Common myeloid progenitor, CD34-positive (primary cell): ENCODE results near the gene ERN2.

Source experiments
- CTCF ChIA-PET: fragments of 350-600 bp; sonication (Branson Sonifier 250); formaldehyde crosslinking; loops from one replicate; lab custom pipeline; 2021; ENCODE audit warnings: antibody characterized with exemption; lab: Charles Lee
- POLR2A ChIA-PET: fragments of 350-600 bp; sonication (Branson Sonifier 250); formaldehyde crosslinking; loops from one replicate; lab custom pipeline; 2021; ENCODE audit warnings: antibody characterized with exemption; lab: Charles Lee
- DNase-seq, 3 donors: peaks; one replicate each; pipeline versions ENCODE4 v3.0.0 to v3.0.0-alpha.2; 2013
- H3K27ac ChIP-seq, 2 experiments: 1 replicate in 1 of 2; 2 replicates in 1 of 2; pipeline ENCODE4 v1.7.0; 2013; ENCODE audit warnings: inconsistent platforms in 2 of 2, low read length in 2 of 2, mild to moderate bottlenecking in 2 of 2, low read depth in 1 of 2, moderate library complexity in 1 of 2; ENCODE audit not compliant: severe bottlenecking in 2 of 2, insufficient read depth in 1 of 2, poor library complexity in 1 of 2
- H3K27me3 ChIP-seq, 5 experiments: replicated peaks in 2 of 5; 1 replicate in 3 of 5; 2 replicates in 2 of 5; pipeline versions ENCODE4 v1.6.1 to v1.7.0; 2013; ENCODE audit warnings: low read length in 4 of 5, mild to moderate bottlenecking in 2 of 5, moderate library complexity in 2 of 5, inconsistent platforms in 1 of 5; ENCODE audit not compliant: insufficient read depth in 5 of 5, control insufficient read depth in 4 of 5
- H3K36me3 ChIP-seq, 4 experiments: 1 replicate in 2 of 4; 2 replicates in 2 of 4; pipeline versions ENCODE4 v1.6.1 to v1.7.0; 2013; ENCODE audit warnings: low read length in 3 of 4, control low read depth in 1 of 4, mild to moderate bottlenecking in 1 of 4; ENCODE audit not compliant: control insufficient read depth in 4 of 4, insufficient read depth in 4 of 4
- H3K4me1 ChIP-seq, 4 experiments: 1 replicate in 3 of 4; 2 replicates in 1 of 4; pipeline versions ENCODE4 v1.6.1 to v1.7.1; 2013; ENCODE audit warnings: low read length in 3 of 4, mild to moderate bottlenecking in 3 of 4, control low read depth in 1 of 4, inconsistent platforms in 1 of 4, moderate library complexity in 1 of 4; ENCODE audit not compliant: control insufficient read depth in 4 of 4, insufficient read depth in 4 of 4; ENCODE audit errors: control extremely low read depth in 1 of 4
- H3K4me3 ChIP-seq, 7 experiments: 1 replicate in 4 of 7; 2 replicates in 3 of 7; pipeline versions ENCODE4 v1.5.1 to v1.7.0; 2013; ENCODE audit warnings: mild to moderate bottlenecking in 7 of 7, low read length in 6 of 7, moderate library complexity in 6 of 7, inconsistent platforms in 2 of 7, low read depth in 2 of 7, control low read depth in 1 of 7; ENCODE audit not compliant: insufficient read depth in 4 of 7, control insufficient read depth in 1 of 7; ENCODE audit errors: extremely low read depth in 1 of 7
- H3K9me3 ChIP-seq, 5 experiments: 1 replicate in 4 of 5; 2 replicates in 1 of 5; pipeline versions ENCODE4 v1.6.1 to v1.7.1; 2013; ENCODE audit warnings: low read length in 4 of 5, mild to moderate bottlenecking in 2 of 5, inconsistent platforms in 1 of 5, low read depth in 1 of 5, moderate library complexity in 1 of 5; ENCODE audit not compliant: control insufficient read depth in 4 of 5, insufficient read depth in 2 of 5; ENCODE audit errors: control extremely low read depth in 1 of 5
- WGBS: methylation state at CpG from one replicate; pipeline ENCODE4 v1.1.5; 2013; ENCODE audit not compliant: insufficient coverage; 5-methylcytosine and 5-hydroxymethylcytosine counted together

Gene ERN2

DNA sequence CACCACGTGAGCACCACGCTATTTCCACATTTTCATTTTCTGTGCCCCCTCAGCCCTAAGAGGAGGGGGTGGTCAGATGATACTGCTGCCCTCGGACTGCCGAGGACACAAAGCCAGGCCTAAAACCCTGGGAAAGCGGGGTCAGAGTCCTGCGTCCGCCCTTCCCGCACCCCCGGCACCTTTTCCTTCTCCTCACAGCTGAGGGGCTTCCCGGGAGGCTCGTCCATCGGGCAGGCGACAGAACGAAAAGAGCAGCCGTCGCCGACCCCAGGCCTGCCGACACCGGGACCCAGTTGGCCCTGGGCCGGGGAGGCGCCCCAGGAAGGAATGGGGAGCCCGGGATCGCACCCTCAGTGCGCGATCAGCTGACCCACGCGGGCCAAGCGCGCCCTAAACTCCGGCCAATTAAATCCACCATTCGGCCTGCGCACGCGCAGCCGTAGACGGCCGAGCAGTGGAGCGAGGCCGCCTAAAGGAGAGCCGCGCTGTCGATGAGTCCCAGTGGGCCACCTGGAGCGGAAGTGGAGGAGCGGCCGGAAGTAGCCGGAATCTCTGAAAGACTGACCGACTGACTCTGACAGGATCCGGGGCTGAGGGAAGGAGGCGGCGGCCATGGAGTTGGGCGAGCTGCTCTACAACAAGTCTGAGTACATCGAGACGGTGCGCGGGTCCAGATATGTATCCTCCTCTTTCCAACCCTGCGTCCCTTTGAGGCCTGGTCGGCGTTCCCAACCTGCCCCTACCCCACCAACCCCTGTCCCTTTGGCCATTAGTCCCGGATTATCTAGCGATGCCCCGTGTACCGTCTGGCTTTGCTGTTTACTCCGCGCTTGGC is 71.9 kb downstream of the ERN2 start, which contains the start of the genes DCTN5 and PALB2:
Gene DCTN5, plus strand, starts transcription at position 536 of the 835 bp plus-strand sequence. Its CDS starts 77 bp downstream, at position 613.
Gene PALB2, minus strand, starts transcription at position 380 of the 835 bp plus-strand sequence. Its CDS starts 153 bp downstream, at position 227.
- 1% methylated on average over 48 of the region's 64 CpGs for WGBS
- CTCF ChIA-PET: no interaction called here
- Histone ChIP-seq H3K36me3 (peaks cover 3 to 27% (median 11%) of the 10 kb centered on the region in 4 experiments), H3K9me3 (no peaks in the 10 kb centered on the region), H3K27me3 (no peaks in the 10 kb centered on the region), H3K4me1 (peaks cover 2 to 24% (median 19%) of the 10 kb centered on the region in 4 experiments), H3K4me3 (peak within 1 kb of the TSS; percentile 92 to 100 (median 98)), H3K27ac (peak within 1 kb of the TSS; percentile 83 to 97)
- DNase-seq: peak; percentile 86 to 90 (median 89)
- POLR2A ChIA-PET: no interaction called here

DNA sequence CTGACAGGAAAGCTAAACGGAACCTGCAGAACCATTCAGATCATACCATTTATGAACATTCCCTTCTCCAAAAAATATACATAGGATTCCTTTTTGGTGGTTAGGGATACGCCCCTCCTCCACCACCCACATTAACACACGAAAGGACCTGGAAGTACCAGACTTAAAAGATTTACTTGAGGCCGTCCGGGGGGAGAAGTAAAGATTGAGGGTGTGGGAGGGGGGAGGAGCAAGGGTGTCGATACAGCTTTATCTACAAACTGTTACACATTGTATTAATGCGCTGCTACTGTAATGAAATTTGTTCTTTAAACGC is 72.4 kb downstream of the ERN2 start:
- H3K4me1 ChIP-seq: peaks cover 2 to 24% (median 19%) of the 10 kb centered on the region in 4 experiments
- DNase-seq: no peak
- H3K4me3 ChIP-seq: peak overlapping the region; percentile 92 to 100 (median 98)
- POLR2A ChIA-PET: no interaction called here
- no peaks in the 10 kb centered on the region for H3K27me3 ChIP-seq
- WGBS: 0% methylated on average over 1 of the region's 8 CpGs
- H3K9me3 ChIP-seq: no peaks in the 10 kb centered on the region
- peaks cover under 1 to 28% (median 12%) of the 10 kb centered on the region in 4 experiments for H3K36me3 ChIP-seq
- peak overlapping the region; percentile 54 to 97 for H3K27ac ChIP-seq
- CTCF ChIA-PET: no interaction called here
